Measurements from ENCODE around the gene SLC39A11. TPM values are rescaled to one million over a fixed set of nuclear protein-coding genes. Genes with fewer than 3 reads are reported as not detected.

Gene SLC39A11
- total RNA-seq, 2 experiments from 2014 or later = 9.7 to 12.2 TPM

DNA sequence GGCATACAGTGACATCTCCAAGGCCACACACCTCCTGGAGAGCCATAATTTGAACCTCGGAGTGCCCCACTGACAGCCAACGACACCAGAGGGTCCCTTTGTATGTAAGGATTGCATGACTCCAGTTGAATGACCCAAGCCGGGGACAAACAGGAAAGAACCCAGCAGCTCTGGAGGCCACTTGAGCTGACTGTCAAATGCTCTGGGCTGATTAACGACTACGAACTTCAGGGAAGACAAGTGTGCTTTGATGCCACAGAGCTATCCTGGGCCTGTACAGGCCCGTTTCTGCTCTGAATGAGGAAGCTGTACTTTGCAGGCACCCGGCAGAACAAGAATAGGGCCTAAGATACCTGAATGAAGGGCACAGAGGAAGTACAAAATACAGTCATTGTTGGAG lies 404.6 kb downstream of the SLC39A11 start:
- Histone ChIP-seq H3K4me3 (ENCODE audit: low read length) (no peak overlapping the region), H3K9me3 (ENCODE audit: control insufficient read depth in 1 of 2, insufficient read depth in 1 of 2, low read length in 2 of 2) (no peaks in the 10 kb centered on the region), H3K27ac (ENCODE audit: low read depth in 1 of 2, low read length in 2 of 2) (no peak overlapping the region), H3K4me1 (ENCODE audit: insufficient read depth, low read length) (no peaks in the 10 kb centered on the region), H3K27me3 (ENCODE audit: control insufficient read depth in 1 of 2, insufficient read depth in 2 of 2, low read length in 2 of 2) (no peaks in the 10 kb centered on the region), H3K36me3 (ENCODE audit: insufficient read depth, low read length) (no peaks in the 10 kb centered on the region)
- H3K4me3 Mint-ChIP-seq = no peak overlapping the region
- POLR2A ChIA-PET = no interaction called here
- TF ChIP-seq, protein P1, sequence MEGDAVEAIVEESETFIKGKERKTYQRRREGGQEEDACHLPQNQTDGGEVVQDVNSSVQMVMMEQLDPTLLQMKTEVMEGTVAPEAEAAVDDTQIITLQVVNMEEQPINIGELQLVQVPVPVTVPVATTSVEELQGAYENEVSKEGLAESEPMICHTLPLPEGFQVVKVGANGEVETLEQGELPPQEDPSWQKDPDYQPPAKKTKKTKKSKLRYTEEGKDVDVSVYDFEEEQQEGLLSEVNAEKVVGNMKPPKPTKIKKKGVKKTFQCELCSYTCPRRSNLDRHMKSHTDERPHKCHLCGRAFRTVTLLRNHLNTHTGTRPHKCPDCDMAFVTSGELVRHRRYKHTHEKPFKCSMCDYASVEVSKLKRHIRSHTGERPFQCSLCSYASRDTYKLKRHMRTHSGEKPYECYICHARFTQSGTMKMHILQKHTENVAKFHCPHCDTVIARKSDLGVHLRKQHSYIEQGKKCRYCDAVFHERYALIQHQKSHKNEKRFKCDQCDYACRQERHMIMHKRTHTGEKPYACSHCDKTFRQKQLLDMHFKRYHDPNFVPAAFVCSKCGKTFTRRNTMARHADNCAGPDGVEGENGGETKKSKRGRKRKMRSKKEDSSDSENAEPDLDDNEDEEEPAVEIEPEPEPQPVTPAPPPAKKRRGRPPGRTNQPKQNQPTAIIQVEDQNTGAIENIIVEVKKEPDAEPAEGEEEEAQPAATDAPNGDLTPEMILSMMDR (IDR thresholded peaks at IDR 0.05) = no peak
- no peaks in the 10 kb centered on the region for H3K4me1 Mint-ChIP-seq (ENCODE audit: low read depth)
- no peaks in the 10 kb centered on the region for H3K27me3 Mint-ChIP-seq
- DNase-seq (no peak), ATAC-seq (ENCODE audit: poor library complexity) (no peak)
- H3K9me3 Mint-ChIP-seq = no peaks in the 10 kb centered on the region
- no peaks in the 10 kb centered on the region for H3K36me3 Mint-ChIP-seq (ENCODE audit: low read depth)
- CTCF ChIA-PET = no interaction called here
- H3K27ac Mint-ChIP-seq = no peak overlapping the region
- intact Hi-C loops (cut with DNase I, micrococcal nuclease) = no loop called here

GRCh38 chr17:72684405-72685020 lies 408.0 kb downstream of the SLC39A11 start:
- Histone ChIP-seq H3K4me3 (ENCODE audit: low read length) (no peak overlapping the region), H3K4me1 (ENCODE audit: insufficient read depth, low read length) (no peaks in the 10 kb centered on the region), H3K27ac (ENCODE audit: low read depth in 1 of 2, low read length in 2 of 2) (no peak overlapping the region), H3K9me3 (ENCODE audit: control insufficient read depth in 1 of 2, insufficient read depth in 1 of 2, low read length in 2 of 2) (no peaks in the 10 kb centered on the region), H3K36me3 (ENCODE audit: insufficient read depth, low read length) (no peaks in the 10 kb centered on the region), H3K27me3 (ENCODE audit: control insufficient read depth in 1 of 2, insufficient read depth in 2 of 2, low read length in 2 of 2) (no peaks in the 10 kb centered on the region)
- ATAC-seq (ENCODE audit: poor library complexity) (no peak), DNase-seq (no peak)
- Mint-ChIP-seq H3K4me1 (ENCODE audit: low read depth) (no peaks in the 10 kb centered on the region), H3K4me3 (no peak overlapping the region), H3K9me3 (no peaks in the 10 kb centered on the region), H3K27ac (no peak overlapping the region), H3K27me3 (no peaks in the 10 kb centered on the region), H3K36me3 (ENCODE audit: low read depth) (no peaks in the 10 kb centered on the region)
- CTCF ChIA-PET = no interaction called here
- POLR2A ChIA-PET = no interaction called here
- intact Hi-C loops (cut with DNase I, micrococcal nuclease) = no loop called here
- TF ChIP-seq, protein P1 (IDR thresholded peaks at IDR 0.05) = no peak

- Histone ChIP-seq H3K9me3 (ENCODE audit: control insufficient read depth in 1 of 2, insufficient read depth in 1 of 2, low read length in 2 of 2) (no peaks in the 10 kb centered on the region), H3K4me1 (ENCODE audit: insufficient read depth, low read length) (no peaks in the 10 kb centered on the region), H3K27ac (ENCODE audit: low read depth in 1 of 2, low read length in 2 of 2) (no peak overlapping the region), H3K36me3 (ENCODE audit: insufficient read depth, low read length) (no peaks in the 10 kb centered on the region), H3K4me3 (ENCODE audit: low read length) (no peak overlapping the region), H3K27me3 (ENCODE audit: control insufficient read depth in 1 of 2, insufficient read depth in 2 of 2, low read length in 2 of 2) (no peaks in the 10 kb centered on the region)
- Mint-ChIP-seq H3K27ac (no peak overlapping the region), H3K9me3 (no peaks in the 10 kb centered on the region), H3K27me3 (no peaks in the 10 kb centered on the region), H3K36me3 (ENCODE audit: low read depth) (no peaks in the 10 kb centered on the region), H3K4me3 (no peak overlapping the region), H3K4me1 (ENCODE audit: low read depth) (no peaks in the 10 kb centered on the region)
- CTCF ChIA-PET = no interaction called here
- no peak for DNase-seq
- intact Hi-C loops (cut with DNase I, micrococcal nuclease) = no loop called here
- ATAC-seq (ENCODE audit: poor library complexity) = no peak
- POLR2A ChIA-PET = no interaction called here
- TF ChIP-seq, protein P1 (IDR thresholded peaks at IDR 0.05) = no peak
These were observed 408.7 kb downstream of the SLC39A11 start for GRCh38 chr17:72683506-72684404.
